ENCODE data around the gene PLIN3.
"Not testable (repeated sequence)": the region's sequence is repeated elsewhere in the genome, so short reads cannot be mapped to it uniquely, and the experiment has no call there.

GRCh38 chr19:4805140-4805539, 62.3 kb downstream of the PLIN3 start:
- TF ChIP-seq, protein P1, sequence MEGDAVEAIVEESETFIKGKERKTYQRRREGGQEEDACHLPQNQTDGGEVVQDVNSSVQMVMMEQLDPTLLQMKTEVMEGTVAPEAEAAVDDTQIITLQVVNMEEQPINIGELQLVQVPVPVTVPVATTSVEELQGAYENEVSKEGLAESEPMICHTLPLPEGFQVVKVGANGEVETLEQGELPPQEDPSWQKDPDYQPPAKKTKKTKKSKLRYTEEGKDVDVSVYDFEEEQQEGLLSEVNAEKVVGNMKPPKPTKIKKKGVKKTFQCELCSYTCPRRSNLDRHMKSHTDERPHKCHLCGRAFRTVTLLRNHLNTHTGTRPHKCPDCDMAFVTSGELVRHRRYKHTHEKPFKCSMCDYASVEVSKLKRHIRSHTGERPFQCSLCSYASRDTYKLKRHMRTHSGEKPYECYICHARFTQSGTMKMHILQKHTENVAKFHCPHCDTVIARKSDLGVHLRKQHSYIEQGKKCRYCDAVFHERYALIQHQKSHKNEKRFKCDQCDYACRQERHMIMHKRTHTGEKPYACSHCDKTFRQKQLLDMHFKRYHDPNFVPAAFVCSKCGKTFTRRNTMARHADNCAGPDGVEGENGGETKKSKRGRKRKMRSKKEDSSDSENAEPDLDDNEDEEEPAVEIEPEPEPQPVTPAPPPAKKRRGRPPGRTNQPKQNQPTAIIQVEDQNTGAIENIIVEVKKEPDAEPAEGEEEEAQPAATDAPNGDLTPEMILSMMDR (conservative IDR thresholded peaks at IDR 0.05; ENCODE audit: low read depth in 2 of 2): not testable (repeated sequence)
- TF ChIP-seq POLR2AphosphoS5 (IDR thresholded peaks at IDR 0.05; ENCODE audit: low read depth); EZH2 (IDR thresholded peaks at IDR 0.05; ENCODE audit: low read depth, unreplicated experiment); REST (IDR thresholded peaks at IDR 0.05; ENCODE audit: unreplicated experiment): not testable (repeated sequence)
- TF ChIP-seq, protein P2, sequence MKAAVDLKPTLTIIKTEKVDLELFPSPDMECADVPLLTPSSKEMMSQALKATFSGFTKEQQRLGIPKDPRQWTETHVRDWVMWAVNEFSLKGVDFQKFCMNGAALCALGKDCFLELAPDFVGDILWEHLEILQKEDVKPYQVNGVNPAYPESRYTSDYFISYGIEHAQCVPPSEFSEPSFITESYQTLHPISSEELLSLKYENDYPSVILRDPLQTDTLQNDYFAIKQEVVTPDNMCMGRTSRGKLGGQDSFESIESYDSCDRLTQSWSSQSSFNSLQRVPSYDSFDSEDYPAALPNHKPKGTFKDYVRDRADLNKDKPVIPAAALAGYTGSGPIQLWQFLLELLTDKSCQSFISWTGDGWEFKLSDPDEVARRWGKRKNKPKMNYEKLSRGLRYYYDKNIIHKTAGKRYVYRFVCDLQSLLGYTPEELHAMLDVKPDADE (IDR thresholded peaks at IDR 0.05): not testable (repeated sequence)

All from GM23338 (cell line).